ENCODE results near the gene PRR23A.

Gene PRR23A

GRCh38 chr3:138972941-138973340 is 33.1 kb downstream of the PRR23A start:
- DNase-seq (ENCODE audit: low spot score), result no peak

- no peak for DNase-seq (ENCODE audit: low spot score)
These were observed 34.2 kb downstream of the PRR23A start for GRCh38 chr3:138971766-138972320.

- no peak for DNase-seq (ENCODE audit: low spot score)
These were observed 41.1 kb downstream of the PRR23A start for GRCh38 chr3:138964923-138965322.

DNA sequence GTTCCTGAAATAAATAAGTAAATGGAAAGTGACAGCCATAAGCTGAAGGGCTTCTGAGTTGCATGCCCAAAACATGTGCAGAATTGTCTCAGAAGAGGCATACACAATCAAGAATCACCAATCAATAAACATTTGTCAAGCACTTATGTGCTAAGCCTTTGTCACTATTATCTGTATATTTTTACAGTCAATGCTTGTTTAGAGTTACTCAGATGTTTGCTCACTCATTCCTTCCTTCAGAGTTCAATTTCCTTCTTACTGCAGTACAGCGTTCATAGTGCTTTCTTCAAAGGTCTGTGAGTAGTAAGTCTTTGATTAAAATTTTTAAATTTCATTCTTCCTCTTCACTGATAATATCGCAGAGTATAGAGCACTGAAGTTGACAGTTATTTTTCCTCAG is 41.8 kb downstream of the PRR23A start:
- DNase-seq (ENCODE audit: low spot score), result no peak

GRCh38 chr3:138962854-138963560 is 43.1 kb downstream of the PRR23A start:
- no peak for DNase-seq (ENCODE audit: low spot score)

DNA sequence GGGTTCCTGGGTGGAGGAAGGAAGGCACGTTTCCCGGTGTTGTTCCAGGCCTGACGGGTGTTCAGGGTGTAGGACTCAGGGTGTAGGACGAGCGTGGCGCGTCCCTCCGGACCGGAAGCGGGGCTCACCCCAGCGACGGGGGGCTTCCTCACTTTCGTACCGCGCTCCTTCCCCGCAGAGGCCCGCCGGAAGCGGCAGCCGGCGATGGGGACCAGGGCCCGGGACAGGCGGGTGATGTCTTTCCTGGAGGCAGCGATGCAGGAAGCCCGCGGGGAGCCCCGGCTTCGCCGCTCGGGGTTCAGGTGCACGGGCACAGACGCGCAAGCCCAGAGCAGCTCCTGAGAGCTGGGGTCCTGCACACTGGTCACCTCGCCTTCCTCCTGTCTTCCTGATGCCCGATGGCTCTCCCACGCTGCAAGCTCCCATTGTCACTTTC is 45.6 kb downstream of the PRR23A start:
- no peak for DNase-seq (ENCODE audit: low spot score)
